K562 (cell line): Measurements from ENCODE around the gene ZNRD2. TPM values are rescaled to one million over a fixed set of nuclear protein-coding genes. Genes with fewer than 3 reads are reported as not detected.

Source experiments
- ARID2 ChIP-seq: fragments of 450-650 bp; IDR thresholded peaks from 2 replicates; pipeline ENCODE4 v1.6.1; 2017; ENCODE audit warnings: antibody characterized with exemption, mild to moderate bottlenecking
- DPF2 ChIP-seq: fragments of 450-650 bp; IDR thresholded peaks from 2 replicates; pipeline ENCODE4 v1.6.1; 2016
- ELF2 ChIP-seq: fragments of 250-450 bp; sonication (Bioruptor Pico); IDR thresholded peaks from 2 replicates; pipeline ENCODE4 v1.5.0; 2021; ENCODE audit warnings: mild to moderate bottlenecking
- HDAC8 ChIP-seq: fragments of 450-650 bp; IDR thresholded peaks from 2 replicates; pipeline ENCODE4 v1.6.1; 2016; ENCODE audit warnings: mild to moderate bottlenecking, missing genetic modification characterization, moderate library complexity, missing compliant biosample characterization
- ILF3 ChIP-seq: fragments of 450-650 bp; IDR thresholded peaks from 2 replicates; pipeline ENCODE4 v1.6.1; 2018; ENCODE audit warnings: antibody characterized with exemption, mild to moderate bottlenecking, moderate library complexity, borderline replicate concordance
- SAP30 ChIP-seq: fragments of 200-600 bp; sonication (generic); IDR thresholded peaks from 2 replicates; pipeline ENCODE4 v1.6.1; 2012; ENCODE audit warnings: borderline replicate concordance, low read depth, mild to moderate bottlenecking, moderate library complexity, low read length, control low read depth, inconsistent platforms; ENCODE audit not compliant: insufficient read depth, poor library complexity, severe bottlenecking
- SNAPC5 ChIP-seq: fragments of 250-450 bp; sonication (Bioruptor Pico); IDR thresholded peaks from 2 replicates; pipeline ENCODE4 v1.8.0; 2021; ENCODE audit warnings: moderate library complexity, mild to moderate bottlenecking, inconsistent platforms
- TARDBP ChIP-seq: fragments of 450-650 bp; IDR thresholded peaks from 2 replicates; pipeline ENCODE4 v1.6.1; 2016
- TSHZ1 ChIP-seq: fragments of 250-450 bp; sonication (Bioruptor Pico); IDR thresholded peaks from 2 replicates; pipeline ENCODE4 v1.4.0; 2020; ENCODE audit warnings: mild to moderate bottlenecking, moderate library complexity
- ZNF212 ChIP-seq: fragments of 450-650 bp; formaldehyde crosslinking; IDR thresholded peaks from 2 replicates; pipeline ENCODE4 v1.4.0; 2020; ENCODE audit warnings: mild to moderate bottlenecking
- ZNF407 ChIP-seq: fragments of 450-650 bp; IDR thresholded peaks from 2 replicates; pipeline ENCODE4 v1.6.1; 2016; ENCODE audit warnings: low read depth
- polyA plus RNA-seq, 8 experiments: library from polyadenylated mRNA; depleted of rRNA in 4 of 8; stranded (reverse) in 5 of 8; unstranded in 3 of 8; fragments of >200 nt; fragmentation: Nextera tagmentation in 2 of 8; fragmentation: Illumina TruSeq in 1 of 8; extraction: Ambion mirVana in 2 of 8; extraction: Trizol in 1 of 8; gene quantifications; 2 replicates each; pipeline versions ENCODE4 v1.2.1 to v1.2.3, GENCODE V29; 2011 to 2014; ENCODE audit warnings: inconsistent platforms in 1 of 8, missing spikeins in 1 of 8
- total RNA-seq, 7 experiments: library from RNA; depleted of rRNA in 6 of 7; stranded (reverse); fragments of >200 nt in 6 of 7; fragmentation: Illumina TruSeq in 2 of 7; extraction: Trizol in 2 of 7; gene quantifications; 2 replicates each; pipeline versions ENCODE4 v1.2.1 to v1.2.3, GENCODE V29; 2011 to 2021; ENCODE audit warnings: low replicate concordance in 1 of 7
- TF ChIP-seq, protein P1 (sequence below): sonication (generic); formaldehyde crosslinking; IDR thresholded peaks from 2 replicates; pipeline ENCODE4 v1.8.0; 2022; ENCODE audit warnings: missing genetic modification reagents, mild to moderate bottlenecking, borderline replicate concordance
- TF ChIP-seq, protein P2 (sequence below): fragments of 250-450 bp; sonication (Bioruptor Pico); IDR thresholded peaks from 2 replicates; pipeline ENCODE4 v1.8.0; 2022; ENCODE audit warnings: inconsistent platforms, mild to moderate bottlenecking, moderate library complexity, borderline replicate concordance

ZNRD2 gene
- total and polyA plus RNA-seq, 9 of the 15 experiments (the other 6 are each of a cell fraction or from before 2014, with no cell fraction given) = 13.4 to 129 (median 60.4) TPM

DNA sequence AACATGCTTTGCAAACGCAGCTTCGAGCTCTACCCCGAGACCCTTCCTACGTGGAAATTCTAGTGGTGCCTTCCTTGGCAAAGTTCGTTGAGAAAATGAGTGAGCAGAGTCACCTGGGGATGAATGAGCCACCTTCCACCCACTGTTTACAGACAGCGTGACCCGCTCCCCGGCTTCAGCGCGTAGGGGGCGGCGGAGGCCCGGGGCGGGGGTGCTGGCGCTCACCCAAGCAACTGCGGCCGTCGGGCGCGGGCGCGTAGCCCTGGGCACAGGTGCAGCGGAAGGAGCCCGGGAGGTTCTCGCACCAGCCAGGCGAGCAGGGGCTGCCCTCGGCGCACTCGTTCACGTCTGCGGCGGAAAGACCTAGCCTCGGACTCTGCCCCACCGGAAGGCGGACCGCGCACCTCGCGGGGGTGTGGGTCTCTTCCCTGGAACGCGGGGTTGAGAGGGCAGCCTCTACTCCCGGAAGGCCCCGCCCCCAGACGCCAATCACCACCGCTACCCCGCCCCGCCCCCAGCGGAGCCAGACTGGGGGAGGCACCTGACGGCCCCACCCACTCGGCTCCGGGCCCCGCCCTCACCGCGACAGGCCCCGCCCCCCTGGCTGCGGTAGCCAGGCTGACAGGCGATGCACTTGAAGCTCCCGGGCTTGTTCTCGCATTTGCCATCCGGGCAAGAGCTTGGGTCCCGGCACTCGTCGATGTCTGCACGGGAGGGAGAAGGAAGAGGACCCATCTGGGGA is 23.9 kb upstream of the ZNRD2 start (continued):
- no peak for TF ChIP-seq ZNF407
- 0 out of 2 replicates have a peak, but pooled peaks have one; percentile 24 for TF ChIP-seq TARDBP
- TF ChIP-seq, protein P1, sequence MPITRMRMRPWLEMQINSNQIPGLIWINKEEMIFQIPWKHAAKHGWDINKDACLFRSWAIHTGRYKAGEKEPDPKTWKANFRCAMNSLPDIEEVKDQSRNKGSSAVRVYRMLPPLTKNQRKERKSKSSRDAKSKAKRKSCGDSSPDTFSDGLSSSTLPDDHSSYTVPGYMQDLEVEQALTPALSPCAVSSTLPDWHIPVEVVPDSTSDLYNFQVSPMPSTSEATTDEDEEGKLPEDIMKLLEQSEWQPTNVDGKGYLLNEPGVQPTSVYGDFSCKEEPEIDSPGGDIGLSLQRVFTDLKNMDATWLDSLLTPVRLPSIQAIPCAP = no peak
- TF ChIP-seq ZNF212 (CRISPR knock-in tag) = no peak
- TF ChIP-seq ARID2 = no peak
- no peak for TF ChIP-seq SNAPC5 (CRISPR knock-in tag)
- TF ChIP-seq HDAC8 = no peak
- no peak for TF ChIP-seq ILF3
- TF ChIP-seq DPF2 = no peak
- peak; percentile 65 for TF ChIP-seq SAP30
- no peak for TF ChIP-seq ELF2 (CRISPR knock-in tag)
- TF ChIP-seq TSHZ1 (CRISPR knock-in tag) = no peak
- TF ChIP-seq, protein P2, sequence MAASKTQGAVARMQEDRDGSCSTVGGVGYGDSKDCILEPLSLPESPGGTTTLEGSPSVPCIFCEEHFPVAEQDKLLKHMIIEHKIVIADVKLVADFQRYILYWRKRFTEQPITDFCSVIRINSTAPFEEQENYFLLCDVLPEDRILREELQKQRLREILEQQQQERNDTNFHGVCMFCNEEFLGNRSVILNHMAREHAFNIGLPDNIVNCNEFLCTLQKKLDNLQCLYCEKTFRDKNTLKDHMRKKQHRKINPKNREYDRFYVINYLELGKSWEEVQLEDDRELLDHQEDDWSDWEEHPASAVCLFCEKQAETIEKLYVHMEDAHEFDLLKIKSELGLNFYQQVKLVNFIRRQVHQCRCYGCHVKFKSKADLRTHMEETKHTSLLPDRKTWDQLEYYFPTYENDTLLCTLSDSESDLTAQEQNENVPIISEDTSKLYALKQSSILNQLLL (CRISPR knock-in tag) = no peak
